ENCODE data around the gene TRAM2.

The TRAM2 gene

DNA sequence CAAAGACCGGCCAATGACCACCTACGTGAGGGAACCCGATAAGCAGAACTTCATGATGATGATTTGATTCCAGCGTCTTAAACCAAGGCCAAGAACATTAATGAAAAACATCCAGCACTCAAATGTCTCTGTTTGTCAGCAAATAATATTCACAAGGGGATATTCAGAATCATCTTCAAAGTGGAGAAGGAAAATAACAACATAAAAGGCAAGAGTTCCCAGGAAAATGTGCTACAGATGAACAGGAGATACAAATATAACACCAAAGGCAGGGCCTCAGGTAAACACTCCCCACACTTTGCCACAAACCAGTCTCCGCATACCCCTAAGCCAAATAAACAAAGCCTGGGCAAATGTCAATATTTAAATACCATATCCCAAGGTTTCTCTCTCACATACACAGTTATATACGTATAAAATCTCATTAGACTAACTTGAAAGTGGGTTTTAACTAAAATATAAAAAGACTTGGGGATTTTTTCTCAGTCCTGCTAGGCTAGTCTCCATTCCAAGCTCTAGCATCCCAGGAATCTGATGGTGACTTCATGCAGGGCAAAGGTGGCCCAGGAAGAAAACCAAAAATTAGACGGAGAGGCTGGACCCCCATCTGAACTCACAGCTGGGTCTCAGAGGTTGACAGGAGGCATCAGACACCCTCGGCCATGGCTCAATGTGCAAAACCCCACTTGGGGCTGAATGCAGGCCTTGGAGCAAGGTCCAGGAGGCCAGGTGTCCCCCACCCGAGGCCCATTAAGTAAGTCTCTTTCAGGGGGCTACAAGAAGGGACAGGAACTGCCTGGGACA lies 32.1 kb downstream of the TRAM2 start:
- no peak for DNase-seq

- DNase-seq, result no peak
Observed at GRCh38 chr6:52543729-52544601, 32.9 kb downstream of the TRAM2 start.

GRCh38 chr6:52543262-52543661 lies 33.6 kb downstream of the TRAM2 start:
- DNase-seq, result no peak

- DNase-seq, result no peak
Observed at GRCh38 chr6:52541135-52541534, 35.7 kb downstream of the TRAM2 start.

DNA sequence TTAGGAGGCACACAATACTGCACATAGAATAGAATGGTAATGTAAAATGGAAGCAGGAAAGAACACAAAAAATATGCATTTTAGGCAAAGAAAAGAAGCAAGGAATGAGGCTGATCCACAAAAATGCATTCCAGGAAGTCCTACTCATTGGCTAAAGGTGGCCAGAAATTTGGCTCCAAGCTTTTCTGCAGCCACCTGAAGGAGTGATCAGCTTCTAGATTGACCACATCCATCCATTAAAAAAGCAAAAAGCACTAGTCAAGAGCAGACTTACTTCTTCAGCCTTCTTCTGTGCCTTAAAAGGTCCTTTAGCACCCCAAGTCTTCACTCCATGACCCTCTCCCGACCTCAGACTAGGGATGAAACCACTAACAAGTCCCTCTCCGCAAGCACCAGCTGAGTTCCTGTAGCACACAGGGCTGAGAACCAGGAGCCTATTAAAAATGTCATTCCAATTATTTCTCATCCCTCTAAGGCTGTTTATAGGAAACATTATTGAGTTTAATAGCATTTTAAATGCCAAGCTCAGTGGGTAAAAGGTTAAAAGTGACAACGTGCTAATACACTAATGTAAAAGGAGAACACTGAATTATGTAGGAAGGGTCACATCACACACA lies 36.5 kb downstream of the TRAM2 start:
- DNase-seq, result no peak

DNA sequence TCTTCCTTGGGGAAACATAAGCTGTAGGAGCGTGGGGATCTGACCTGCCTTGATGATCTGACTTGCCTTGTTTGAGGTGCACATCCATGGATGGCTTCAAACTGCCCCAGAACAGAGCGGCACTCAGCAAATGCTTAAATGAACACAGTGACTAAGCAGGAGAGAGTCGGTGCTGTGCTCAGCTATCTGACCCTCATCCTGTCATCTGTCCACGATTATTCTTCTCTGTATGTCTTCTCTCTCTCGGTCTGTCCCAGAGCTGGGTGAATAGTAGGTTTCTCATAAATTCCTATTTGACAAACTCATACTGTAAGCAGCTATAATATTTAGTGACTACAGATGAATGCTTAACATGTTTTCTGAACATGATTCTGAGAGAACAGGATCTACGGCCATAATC lies 37.3 kb downstream of the TRAM2 start:
- DNase-seq, result peak; percentile 23

GRCh38 chr6:52538901-52539354 lies 37.9 kb downstream of the TRAM2 start:
- DNase-seq, result no peak

DNA sequence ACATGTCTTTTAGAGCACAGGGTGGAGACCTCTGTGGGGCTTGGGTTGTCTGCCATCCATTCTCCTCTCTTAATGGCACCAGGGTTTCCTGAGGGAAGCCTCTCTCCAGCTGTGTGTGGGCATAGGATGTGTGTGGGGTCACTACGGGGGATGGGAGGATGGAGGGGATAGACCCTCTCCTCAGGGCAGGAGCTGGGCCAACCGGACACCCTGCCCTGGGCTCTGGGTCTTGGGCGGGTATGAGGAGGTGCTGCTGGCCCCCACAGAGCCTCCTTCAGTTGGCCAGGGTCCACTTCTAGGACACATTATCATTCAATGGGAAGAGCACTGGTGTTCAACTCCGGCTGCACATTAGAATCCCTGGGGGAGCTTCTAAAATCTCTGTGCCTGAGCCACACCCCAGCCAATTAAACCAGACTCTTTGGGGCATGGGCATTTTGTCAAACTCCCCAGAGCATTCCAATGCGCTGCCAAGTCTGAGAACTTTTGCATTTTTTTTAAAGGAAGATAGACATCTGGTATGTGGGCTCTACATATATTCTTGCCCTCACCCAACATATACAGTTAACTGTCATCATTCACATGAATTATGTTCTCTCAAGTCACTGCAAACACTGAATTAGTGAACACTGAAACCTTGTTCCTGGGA lies 38.5 kb downstream of the TRAM2 start:
- DNase-seq, result no peak

- no peak for DNase-seq
Observed at GRCh38 chr6:52537001-52537753, 39.7 kb downstream of the TRAM2 start.

DNA sequence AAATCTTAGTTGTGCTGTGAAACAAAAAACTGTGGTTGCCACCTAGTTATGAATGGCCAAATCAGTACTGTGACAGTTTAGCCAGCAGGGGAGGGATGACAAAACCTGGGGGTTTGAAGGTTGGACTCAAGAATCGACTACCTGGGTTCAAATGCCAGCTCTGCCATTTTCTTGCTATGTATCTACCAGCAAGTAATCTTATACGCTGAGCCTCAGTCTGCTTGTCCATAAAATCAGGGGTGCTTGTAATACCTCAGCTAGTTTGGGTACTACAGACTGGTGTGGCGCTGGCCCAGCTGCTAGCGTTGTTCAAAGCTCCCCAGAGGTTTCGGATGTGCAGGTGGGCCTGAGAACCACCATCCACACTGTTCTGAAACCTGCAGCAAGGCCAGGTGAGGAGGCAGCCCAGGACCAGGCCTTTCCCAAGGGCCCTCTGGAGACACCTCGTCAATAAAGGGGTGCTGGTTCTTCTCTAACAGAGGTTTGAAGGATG lies 40.4 kb downstream of the TRAM2 start:
- DNase-seq, result no peak

- DNase-seq, result no peak
Observed at GRCh38 chr6:52535711-52536423, 41.0 kb downstream of the TRAM2 start.

- DNase-seq, result no peak
Observed at GRCh38 chr6:52534966-52535390, 41.9 kb downstream of the TRAM2 start.

GRCh38 chr6:52534363-52534762 lies 42.5 kb downstream of the TRAM2 start:
- no peak for DNase-seq

GRCh38 chr6:52533491-52533890 lies 43.4 kb downstream of the TRAM2 start:
- DNase-seq, result no peak

- no peak for DNase-seq
Observed at GRCh38 chr6:52532457-52532856, 44.4 kb downstream of the TRAM2 start.

- no peak for DNase-seq
Observed at GRCh38 chr6:52531834-52532233, 45.0 kb downstream of the TRAM2 start.

DNA sequence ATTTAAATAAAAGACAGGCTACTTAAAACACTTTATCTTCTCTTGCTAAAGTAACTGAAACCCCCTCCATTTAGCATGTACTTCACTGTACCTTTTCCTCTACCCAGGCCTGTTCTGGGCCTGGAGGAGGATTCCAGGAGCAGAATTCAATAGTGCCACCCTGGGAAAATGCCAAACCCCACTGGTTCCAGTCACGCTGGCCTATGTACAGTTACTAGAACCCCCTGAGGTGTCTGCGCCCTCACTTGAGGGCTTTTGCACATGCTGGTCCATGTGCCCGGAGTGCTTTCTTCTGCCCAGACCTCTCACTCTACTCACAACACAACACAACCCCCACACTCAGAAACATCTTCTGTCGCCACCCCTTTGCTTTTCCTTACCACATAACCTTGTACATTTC lies 45.5 kb downstream of the TRAM2 start:
- no peak for DNase-seq

GRCh38 chr6:52530351-52530750 lies 46.5 kb downstream of the TRAM2 start:
- DNase-seq, result no peak

DNA sequence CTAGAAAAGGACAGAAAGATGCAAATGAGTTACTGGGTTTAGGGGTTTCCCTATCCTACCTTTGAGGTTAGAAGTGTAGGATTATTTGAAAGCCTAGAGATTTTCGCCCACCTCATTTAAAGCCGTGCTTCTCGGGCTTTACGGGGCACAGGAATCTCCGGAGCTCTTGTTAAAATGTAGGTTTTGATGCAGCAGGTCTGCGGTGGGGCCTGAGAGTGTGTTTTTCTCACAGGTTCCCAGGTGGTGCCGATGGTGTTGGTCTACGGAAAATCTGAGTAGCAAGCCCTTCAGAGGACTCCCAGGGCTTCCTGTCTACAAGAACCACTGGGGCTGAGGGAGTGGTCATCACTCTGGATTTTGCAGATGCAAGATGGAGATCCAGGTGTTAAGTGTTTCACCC lies 47.5 kb downstream of the TRAM2 start:
- DNase-seq, result no peak

DNA sequence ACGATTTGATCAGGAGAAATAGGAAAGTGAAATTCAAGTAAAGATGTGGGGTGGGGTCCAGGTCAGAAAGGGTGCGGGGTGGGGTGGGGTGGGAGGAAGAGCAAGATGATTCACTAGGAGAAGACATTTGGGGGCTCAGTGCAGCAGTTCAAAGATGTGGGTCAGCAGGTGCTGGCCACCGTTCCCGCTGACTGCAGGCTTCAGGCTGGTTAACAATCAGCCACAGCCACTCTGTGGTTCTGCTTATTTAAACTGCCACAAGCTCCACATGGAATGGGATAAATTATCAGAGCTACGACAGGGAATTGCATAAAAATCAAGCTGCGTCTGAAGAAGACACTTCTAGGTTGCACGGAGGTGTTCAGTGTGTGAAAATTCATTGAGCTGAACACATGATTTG lies 49.4 kb downstream of the TRAM2 start:
- DNase-seq, result no peak

DNA sequence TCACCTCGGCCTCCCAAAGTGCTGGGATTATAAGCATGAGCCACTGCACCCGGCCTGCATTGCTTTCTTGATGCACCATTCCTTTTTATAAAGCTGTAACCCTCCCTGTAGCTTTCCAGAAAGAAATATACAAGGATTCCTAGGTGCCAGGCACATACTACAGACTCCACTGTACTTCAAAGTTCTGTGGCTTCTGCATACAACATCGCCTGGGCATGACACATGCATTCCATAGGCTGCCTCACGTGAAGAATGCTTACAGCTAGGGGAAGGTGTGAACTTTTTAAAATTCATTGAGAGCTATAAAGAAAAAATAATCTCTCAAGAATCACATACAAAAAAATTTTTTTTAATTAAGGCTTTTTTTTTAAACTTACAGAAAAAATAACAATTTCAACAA lies 50.2 kb downstream of the TRAM2 start:
- no peak for DNase-seq

Measured in OCI-M1 (cell line).